Umbilical cord (tissue), 2 donors: ENCODE measurements around the gene ANKDD1B. TPM values are rescaled to one million over a fixed set of nuclear protein-coding genes. Genes with fewer than 3 reads are reported as not detected.

ENCODE experiments used
- DNase-seq: peaks from one replicate; pipeline ENCODE4 v3.0.0-alpha.2; 2015; ENCODE audit warnings: low spot score
- total RNA-seq: library from RNA; depleted of rRNA; stranded (reverse); fragments of >200 nt; gene quantifications from one replicate; pipeline ENCODE4 v1.2.3, GENCODE V29; 2014; ENCODE audit warnings: low replicate concordance; ENCODE audit not compliant: insufficient read depth

The ANKDD1B gene
- total RNA-seq, 1 donor from 2014 or later = 6.0 TPM

DNA sequence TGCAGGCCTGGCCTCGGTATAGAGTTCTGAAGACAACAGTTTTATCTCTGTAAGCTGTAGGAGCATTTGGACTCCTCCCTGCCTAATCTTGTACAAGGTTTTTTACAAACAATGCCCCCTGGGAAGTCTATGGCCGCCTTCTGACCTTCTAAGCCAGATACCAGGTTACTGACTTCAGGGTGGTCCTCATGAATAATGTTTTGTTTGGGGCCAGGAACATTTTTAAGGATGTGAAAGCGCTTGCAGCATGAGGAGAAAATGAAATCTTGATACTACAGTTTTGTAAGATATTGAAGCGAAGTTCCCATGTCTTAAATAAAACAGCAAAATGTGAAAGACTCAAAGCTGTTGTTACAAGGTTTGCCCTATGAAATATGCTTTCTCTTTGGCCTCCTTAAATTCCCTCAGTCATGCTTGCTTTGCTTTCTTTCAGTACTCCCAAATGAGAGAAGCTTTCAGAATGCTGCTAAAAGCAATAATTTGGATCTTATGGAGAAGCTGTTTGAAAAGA is 5.2 kb downstream of the ANKDD1B start:
- DNase-seq = peak; percentile 71

DNA sequence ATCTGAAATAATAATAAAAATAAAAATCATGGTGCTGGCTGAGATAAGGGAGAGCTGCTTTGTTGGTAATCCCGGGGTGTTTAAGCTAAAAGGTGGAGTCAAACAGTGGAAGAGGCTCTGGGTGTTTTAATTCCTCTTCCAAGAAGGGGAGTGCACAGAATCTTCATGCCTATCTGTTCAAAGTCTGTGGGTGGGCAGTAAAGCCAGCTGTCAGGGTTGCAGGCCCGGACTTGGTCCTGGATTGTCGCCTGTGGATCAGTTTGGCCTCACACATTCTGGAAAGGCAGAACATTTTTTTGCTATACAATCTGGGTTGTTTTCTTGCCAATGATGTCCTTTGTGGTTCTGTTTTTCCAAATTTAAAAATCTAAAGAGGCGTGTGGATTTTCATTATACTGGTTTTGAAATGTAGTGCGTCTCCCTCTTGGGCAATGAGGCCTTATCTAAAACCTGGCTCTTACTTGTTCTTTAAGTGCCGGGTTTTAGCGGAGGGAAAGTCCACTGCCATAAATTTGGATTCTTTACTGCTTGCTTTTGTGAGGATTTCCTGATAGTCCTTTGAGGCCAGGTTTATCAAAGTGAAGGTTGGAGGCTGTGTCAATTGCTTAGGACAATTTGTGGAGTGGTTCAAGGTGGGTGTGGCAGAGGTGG is 5.8 kb downstream of the ANKDD1B start:
- peak; percentile 91 for DNase-seq

DNA sequence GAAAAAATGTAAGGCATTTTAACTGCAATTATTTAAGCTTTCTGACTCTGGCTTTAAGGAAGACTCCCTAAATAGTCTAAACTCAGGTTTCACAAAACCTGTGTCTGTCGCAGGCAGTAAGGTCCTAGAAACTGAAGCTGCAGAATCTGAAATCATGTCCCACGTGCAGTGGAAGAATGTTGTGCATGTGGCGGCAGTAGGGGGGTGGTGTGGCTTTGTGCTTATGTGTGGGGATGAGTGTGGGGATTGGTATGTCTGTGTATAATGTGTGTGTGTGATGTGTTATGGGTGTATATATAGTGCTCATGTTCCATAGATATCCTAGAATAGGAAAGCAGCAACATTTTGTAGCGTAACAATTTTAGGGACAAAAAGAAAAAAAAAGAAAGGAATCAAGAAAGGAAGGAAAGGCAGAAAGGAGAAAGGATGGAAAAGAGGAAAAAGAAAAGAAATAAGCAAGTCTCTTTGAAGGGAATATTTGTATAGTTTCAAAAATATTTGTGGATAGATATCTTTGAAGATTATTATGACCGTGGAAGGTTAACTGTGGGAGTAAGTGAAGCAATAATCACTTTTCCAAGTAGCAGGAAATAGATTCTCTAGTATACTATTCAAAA is 6.6 kb downstream of the ANKDD1B start:
- peak; percentile 65 for DNase-seq

DNA sequence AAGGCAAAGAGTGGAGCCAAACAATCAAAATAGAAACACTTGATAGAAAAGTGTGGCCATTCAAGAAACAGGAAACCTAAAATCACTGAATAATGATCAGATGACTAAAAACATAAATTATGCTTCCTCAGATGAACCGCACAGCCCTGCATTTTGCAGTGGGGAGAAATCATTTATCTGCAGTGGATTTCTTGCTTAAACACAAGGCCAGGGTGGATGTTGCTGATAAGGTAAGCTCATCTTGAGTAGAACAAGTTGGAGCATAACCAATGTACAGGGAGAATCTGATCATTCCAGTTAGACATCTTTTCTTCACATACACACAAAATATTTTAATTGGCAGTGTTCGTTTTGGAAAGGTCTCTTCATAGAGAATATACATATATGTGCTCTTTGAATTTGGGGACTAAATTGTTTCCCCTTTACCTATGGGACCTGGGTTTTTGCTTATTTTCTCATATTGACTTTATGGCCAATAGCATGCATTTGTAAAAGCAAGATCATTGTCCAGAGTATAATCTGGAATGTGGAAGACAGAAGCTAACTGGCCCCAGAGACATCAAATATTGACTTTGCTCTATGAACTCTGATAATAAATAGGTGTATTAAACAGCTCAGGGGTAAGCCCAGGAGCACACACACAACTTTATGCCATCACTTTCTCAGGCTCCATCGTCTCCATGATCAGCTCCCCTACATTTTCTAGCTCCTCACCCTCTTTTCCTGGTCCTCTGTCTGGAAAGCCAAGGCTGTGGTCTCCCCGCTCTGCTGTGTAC is 9.1 kb downstream of the ANKDD1B start:
- peak; percentile 81 for DNase-seq

DNA sequence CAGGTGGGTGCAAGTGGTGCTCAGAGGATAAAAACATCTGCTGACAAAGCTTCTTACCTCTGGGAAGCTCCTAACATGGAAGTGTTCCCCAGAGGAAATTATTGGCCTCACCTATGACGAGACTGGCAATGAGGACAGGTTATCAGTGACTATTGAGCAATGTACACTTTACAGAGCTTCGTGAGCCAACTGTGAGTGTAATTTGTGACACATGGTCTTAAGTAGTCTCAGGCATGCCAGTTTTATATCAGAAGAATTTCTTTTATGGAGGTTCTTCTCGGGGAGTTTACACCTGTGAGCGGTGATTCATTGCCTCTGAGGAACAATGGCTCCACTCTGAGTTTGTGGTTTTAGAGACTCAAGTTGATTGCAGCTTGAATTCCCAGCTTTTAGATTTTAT is 11.3 kb downstream of the ANKDD1B start:
- DNase-seq = no peak

DNA sequence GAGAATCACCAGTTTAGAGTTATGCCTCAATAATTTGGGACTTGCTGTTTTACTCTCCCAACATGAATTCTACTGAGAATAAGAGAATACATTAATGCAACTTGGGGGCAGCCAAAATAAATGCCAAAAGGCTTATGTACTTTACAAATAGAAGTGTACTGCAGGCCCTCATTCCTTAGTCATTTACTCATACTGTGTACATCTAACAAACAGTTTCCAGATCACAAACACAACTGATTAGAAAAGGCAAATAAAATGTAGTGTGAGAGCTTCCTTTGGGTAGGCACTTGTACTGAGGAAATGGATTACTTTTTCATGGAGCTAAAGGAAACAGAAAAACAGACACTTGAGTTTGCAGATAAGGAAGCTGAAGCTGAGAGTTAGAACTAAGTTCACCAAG is 12.6 kb downstream of the ANKDD1B start:
- DNase-seq = peak; percentile 57

DNA sequence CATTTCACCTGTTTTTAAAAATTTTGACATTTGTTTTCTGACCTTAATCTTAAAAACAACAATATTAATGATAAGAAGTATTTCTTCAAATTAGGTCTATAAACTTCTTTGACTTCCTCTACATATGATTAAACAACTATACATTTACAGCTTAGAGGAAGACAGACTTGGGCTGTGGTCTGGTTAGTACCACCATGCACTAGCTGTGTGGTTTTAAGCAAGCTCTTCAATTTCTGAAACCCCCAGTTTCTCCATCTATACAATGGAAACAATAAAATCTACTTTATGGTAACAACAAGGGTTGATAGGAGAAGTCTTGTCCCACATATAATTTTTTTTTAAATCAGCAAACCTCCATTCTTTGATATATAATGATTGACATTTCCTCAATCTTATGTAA is 15.7 kb downstream of the ANKDD1B start:
- DNase-seq = no peak

DNA sequence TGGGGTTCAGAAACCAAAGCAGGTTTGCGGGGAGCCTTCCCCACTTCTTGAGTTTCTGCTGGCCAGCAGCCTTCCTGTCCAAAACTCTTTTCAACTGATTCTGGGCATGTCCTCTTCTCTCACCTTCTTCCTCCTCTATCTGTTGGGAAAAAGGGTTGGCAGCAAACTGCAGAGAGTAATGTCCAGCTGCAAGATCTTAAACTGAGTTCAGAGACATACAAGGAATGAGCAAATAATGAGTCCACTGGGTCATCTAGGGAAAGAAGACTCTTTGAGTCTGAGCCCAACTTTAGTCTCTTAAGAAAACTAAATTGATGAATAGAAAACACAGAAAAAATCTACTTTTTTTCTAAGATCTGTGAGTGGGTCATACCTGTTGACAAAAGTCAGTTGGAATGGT is 16.5 kb downstream of the ANKDD1B start:
- no peak for DNase-seq

DNA sequence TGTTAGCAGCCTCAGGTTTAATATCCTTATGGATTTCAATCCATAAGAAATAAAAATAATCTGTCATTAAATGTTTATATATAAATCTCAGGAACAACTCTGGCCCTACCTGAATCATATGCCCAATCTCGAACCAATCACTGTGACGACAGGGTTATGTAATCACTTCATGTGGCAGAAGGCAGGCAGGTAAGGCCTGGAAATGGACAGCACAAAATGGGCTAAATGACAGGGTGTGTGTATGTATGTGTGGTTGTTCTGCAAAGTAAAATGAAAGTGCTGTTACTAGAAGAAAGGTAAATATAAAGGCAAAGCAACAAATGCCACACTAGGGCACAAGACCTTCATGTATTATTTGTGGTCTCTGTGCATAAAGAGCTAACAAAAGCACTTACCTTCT is 19.6 kb downstream of the ANKDD1B start:
- no peak for DNase-seq

DNA sequence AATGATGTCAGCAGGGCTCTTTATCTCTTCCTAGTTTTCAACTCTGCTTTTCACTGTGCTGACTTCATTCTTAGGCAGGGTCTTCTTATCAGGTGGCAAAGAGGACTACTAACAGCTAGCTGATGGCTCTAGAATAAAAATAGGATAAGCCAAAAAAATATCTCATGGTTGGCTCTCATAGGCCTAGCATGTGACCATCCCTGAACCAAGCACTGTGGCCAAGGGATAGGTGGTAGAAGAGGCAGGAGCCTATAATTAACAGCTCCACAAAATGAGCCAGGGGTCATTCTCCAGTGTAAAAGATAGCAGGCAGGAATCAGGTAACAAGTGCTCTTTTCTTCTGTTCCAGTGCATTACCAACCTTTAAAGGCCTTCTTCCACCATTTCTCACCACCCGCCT is 21.1 kb downstream of the ANKDD1B start:
- no peak for DNase-seq

DNA sequence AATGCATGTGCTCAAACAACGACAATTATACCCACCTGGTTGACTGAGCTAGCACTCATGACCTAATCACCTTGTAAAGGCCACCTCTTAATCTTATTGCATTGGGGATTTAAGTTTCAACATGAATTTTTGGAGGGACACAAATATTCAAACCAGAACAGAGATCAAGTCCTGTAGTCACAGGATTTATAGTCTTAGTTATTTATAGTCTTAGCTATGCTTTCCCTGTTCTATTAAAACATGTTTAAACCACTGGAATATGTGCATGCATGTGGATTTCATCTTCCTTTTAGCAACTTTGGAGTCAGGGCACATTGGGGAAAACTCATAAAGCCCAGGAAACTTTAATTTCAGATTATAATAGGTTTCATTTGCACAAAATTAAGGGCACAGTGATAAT is 26.7 kb downstream of the ANKDD1B start:
- DNase-seq = peak; percentile 55

DNA sequence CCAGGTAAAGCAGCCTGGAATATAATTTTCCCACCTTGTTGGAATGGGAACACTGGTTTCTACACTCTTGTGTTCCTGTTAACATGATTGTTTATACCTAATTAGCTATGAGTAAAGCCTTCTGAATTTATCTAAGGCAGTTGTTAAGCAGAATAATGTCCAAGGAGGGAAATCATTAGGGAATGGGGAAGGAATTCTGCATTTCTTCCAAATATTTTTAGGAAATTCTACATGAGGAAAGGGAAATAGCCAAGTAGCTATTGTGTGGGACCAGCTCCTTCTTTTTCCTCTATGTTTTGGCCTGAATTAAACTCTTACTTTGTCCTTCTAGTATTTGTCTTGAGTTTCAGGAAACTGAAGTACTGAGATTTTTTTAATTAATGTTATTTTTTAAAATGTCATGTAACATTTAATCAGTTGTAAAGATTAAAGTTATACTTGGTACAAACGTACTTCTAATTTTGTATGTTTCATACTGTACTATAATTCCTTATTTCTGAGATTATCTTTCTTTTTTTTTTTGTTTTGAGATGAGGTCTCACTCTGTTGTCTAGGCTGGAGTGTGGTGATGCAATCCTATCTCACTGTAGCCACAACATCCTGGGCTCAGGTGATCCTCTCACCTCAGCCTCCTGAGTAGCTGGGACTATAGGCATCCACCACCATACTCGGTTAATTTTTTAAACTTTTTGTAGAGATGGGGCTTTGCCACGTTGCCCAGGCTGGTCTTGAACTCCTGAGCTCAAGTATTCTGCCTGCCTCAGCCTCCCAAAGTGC is 28.5 kb downstream of the ANKDD1B start:
- no peak for DNase-seq

DNA sequence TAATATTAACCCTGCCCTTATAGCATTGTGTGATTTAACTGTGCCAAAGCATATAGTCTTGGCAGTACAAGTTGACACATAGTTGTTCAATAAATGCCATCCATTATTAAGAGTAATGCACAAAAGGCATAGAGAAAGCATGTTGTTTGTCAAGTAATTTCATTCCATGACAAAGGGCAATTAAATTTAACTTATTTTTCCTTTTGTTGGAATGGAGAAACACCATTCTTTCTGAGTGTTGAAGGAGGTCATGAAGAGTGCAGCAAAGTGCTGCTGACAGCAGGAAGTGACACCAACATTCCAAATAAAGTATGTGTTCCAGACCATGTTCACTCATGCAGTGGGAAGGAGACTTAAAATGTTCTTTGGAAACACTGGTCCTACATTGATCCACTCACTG is 29.1 kb downstream of the ANKDD1B start:
- DNase-seq = no peak

DNA sequence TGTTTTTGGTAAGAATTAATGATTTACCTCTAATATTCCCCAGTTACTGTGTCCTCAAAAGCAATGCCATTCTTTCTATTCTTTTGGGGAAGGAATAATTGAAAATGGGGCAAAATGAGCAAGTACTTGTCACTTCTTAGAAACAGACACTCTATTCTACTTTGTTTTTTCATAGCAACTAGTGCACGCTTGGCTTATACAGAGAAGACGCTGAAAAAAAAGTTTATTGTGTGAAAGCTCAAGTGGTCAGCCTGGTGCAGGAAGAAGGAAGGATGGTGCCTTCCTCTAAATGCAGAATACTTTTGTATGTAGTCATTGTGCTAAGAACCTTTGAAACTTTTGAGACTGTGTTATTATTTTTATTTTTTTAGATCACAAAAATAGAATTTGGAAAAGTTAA is 29.6 kb downstream of the ANKDD1B start:
- no peak for DNase-seq

DNA sequence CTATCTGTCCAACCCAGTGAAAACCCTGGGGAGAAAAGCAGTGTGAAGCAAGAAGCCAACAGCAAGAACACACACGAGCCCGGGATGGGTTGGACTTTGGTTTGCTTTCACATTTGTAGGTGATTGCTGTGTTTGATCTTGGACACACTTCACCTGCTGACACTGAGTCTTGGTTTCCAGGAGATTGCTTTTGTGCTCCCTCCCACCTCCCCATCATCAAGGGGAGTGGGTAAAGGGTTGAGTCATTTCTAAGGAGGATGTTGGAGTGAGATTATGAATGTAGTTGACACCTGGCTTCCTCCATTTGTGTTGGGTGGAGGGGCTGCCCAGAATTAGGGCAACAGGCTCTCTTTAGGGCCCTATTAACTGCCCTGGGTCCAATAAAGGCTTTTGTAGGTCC is 37.5 kb downstream of the ANKDD1B start:
- no peak for DNase-seq

DNA sequence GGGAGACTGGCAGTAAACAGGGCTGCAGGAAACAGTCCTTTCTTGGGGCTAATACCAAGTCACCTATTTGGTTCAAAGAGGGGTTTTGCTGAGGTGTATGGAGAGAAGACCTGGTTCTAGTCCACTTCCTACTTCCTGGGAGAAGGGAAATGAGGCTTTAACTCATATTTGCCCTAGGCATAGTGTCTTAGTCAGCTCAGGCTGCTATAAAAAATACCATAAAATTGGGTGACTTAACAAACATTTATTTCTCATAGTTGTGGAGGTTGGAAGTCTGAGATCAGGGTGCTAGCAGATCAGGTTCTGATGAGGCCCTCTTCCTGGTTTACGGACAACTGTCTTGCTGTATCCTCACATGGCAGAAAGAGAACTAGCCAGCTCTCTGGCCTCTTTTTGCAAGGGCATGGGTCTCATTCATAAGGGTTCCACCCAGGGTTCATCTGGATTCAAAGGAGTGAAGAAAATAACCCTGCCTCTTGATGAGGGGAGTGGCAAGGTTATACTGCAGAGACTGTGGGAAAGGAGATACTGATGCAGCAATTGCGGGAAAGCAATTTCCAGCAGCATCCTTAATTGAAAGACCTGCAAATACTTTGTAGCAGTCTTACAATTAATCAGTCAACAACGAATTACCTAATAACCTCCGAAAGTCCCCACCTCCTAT is 40.5 kb downstream of the ANKDD1B start:
- no peak for DNase-seq

DNA sequence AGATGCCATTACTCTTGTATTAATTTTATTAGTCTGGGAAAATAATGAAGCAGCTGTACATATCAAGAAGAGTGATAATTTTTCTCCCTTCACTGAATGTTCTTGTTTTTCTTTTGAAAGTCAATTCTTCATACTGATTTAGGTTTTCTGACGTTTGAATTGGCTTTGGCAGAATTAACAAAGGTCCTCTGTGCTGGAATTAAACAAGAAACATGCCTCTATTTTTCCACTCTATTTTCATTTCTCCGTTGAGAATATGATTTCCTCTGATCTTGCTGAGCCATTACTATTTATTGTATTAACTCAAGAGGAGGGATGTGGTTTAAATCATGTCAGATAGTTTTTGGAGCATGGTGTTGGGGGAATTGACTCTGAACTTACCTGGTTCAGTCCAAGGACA is 42.3 kb downstream of the ANKDD1B start:
- DNase-seq = no peak

DNA sequence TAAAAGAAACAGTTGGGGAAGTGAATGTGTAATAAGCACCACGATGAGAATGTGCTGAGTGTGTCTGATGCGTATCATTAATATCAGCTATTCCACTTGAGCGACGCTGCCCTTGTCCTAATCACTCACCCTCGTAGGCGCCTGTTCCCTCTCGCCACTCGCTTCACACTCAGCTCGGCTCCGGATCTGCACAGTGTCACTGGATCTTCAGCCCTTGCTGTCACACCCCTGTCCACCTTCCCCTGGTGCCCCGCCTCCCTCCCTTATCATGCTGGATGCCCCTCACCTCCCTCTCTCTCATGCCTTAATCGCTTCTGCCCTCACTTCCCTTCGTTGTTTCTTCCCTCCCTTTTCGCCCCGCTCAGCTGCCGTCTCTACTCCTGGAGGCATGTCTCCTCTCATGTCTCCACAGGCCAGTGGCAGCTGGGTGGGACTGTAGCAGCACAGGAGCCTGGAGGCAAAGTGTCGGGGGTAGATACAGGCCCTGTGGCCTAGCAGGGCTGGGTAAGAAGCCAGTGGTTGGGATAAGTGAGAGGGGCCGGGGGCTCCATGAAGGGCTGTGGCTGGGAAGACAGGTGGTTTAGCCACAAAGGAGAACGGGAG is 43.5 kb downstream of the ANKDD1B start:
- peak; percentile 56 for DNase-seq

DNA sequence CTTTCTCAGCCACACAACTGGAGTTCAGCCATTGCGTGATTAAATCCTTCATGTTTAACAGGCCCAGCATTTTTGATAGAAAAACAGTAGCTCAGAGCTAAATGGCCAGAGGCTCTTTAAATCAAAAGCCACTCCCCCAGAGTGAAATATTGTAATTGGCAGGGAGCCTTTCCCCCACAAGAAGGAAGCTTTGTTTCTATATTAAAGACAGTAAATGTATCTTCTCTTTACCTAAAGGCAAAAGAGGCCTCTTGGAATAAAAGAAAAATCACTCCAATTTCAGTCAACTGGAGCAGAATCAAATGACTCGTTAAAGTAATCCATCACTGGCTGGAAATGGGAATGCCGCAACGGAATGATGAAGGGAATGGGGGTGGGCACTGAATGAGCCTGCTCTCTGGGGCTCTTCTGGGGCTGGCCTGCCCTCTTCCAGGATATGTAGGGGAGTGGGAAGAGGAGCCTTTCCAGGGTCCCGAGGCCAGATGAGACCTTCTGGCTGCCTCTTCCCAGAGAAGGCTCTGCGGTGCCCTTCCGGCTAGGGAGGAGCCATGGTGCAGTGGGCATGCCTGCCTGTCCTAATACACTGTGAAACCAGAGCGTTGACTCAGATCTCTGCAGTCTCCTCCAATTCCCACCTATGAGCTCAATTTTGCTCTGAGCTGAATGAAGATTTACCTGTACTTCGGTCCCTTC is 45.2 kb downstream of the ANKDD1B start:
- peak; percentile 54 for DNase-seq

DNA sequence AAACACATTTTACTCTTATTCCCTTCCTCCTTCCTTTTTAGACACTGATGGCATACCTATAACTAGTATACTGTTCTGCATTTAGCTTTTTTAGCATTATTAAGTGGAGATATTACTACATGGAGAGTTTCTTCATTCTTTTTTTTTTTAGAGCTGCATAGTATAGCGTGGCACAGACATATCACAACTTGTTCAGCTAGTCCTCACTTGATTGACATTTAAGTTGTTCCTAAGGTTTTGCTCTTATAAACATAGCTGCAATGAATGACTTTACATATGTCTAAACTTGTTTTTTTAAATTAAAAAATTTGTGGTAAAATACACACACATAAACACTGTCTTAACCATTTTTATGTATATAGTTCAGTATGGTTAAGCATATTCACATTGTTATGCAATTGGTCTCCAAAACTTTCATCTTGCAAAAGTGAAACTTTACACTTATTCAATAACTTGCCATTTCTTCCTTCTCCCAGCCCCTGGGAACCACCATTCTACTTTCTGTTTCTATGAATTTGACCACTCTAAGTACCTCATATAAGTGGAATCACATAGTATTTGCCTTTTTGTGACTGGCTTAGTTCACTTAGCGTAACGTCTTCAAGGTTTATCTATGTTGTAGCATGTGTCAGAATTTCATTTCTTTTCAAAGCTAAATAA is 48.7 kb downstream of the ANKDD1B start:
- no peak for DNase-seq
